KOPT-K1 (cell line): ENCODE results near the gene COL6A3.
"Not testable (repeated sequence)": the region's sequence is repeated elsewhere in the genome, so short reads cannot be mapped to it uniquely, and the experiment has no call there.

Experiments used
- H3K27ac ChIP-seq: fragments of 200-600 bp; sonication (generic); 2 replicates; pipeline ENCODE4 v1.5.1; 2016; ENCODE audit warnings: antibody characterized with exemption, mild to moderate bottlenecking, low read depth, low read length; ENCODE audit not compliant: poor library complexity, severe bottlenecking
- H3K36me3 ChIP-seq: fragments of 200-600 bp; sonication (generic); 2 replicates; pipeline ENCODE4 v1.5.1; 2017; ENCODE audit warnings: antibody characterized with exemption, mild to moderate bottlenecking, low read length, moderate library complexity; ENCODE audit not compliant: insufficient read depth
- H3K9me3 ChIP-seq: fragments of 200-600 bp; sonication (generic); 2 replicates; pipeline ENCODE4 v1.5.1; 2017; ENCODE audit warnings: antibody characterized with exemption, low read length, mild to moderate bottlenecking; ENCODE audit not compliant: insufficient read depth, poor library complexity, severe bottlenecking

The COL6A3 gene

GRCh38 chr2:237359518-237359840, 54.5 kb downstream of the COL6A3 start:
- no peaks in the 10 kb centered on the region for H3K9me3 ChIP-seq
- no peaks in the 10 kb centered on the region for H3K36me3 ChIP-seq
- no peak overlapping the region for H3K27ac ChIP-seq

- H3K9me3 ChIP-seq = no peaks in the 10 kb centered on the region
- H3K36me3 ChIP-seq = no peaks in the 10 kb centered on the region
- no peak overlapping the region for H3K27ac ChIP-seq
These were observed 55.0 kb downstream of the COL6A3 start for GRCh38 chr2:237358721-237359517.

GRCh38 chr2:237355701-237356100, 58.3 kb downstream of the COL6A3 start:
- Histone ChIP-seq H3K9me3 (no peaks in the 10 kb centered on the region), H3K27ac (no peak overlapping the region), H3K36me3 (no peaks in the 10 kb centered on the region)

- Histone ChIP-seq H3K36me3 (no peaks in the 10 kb centered on the region), H3K9me3 (no peaks in the 10 kb centered on the region), H3K27ac (no peak overlapping the region)
These were observed 59.1 kb downstream of the COL6A3 start for GRCh38 chr2:237354892-237355291.

- not testable (repeated sequence) for H3K9me3 ChIP-seq, H3K27ac ChIP-seq, H3K36me3 ChIP-seq
These were observed 59.8 kb downstream of the COL6A3 start for GRCh38 chr2:237354172-237354571.

- Histone ChIP-seq H3K36me3 (no peaks in the 10 kb centered on the region), H3K27ac (no peak overlapping the region), H3K9me3 (no peaks in the 10 kb centered on the region)
These were observed 60.7 kb downstream of the COL6A3 start for GRCh38 chr2:237353215-237353614.

- no peaks in the 10 kb centered on the region for H3K36me3 ChIP-seq
These were observed 61.6 kb downstream of the COL6A3 start for GRCh38 chr2:237352279-237352845.

GRCh38 chr2:237351796-237352195, 62.2 kb downstream of the COL6A3 start:
- H3K27ac ChIP-seq = no peak overlapping the region
- H3K36me3 ChIP-seq = no peaks in the 10 kb centered on the region
- H3K9me3 ChIP-seq = no peaks in the 10 kb centered on the region

More at GRCh38 chr2:237352279-237352845, 61.6 kb downstream of the COL6A3 start:
- H3K27ac ChIP-seq = no peak overlapping the region
- no peaks in the 10 kb centered on the region for H3K9me3 ChIP-seq

- Histone ChIP-seq H3K27ac (no peak overlapping the region), H3K36me3 (no peaks in the 10 kb centered on the region), H3K9me3 (no peaks in the 10 kb centered on the region)
These were observed 62.9 kb downstream of the COL6A3 start for GRCh38 chr2:237351046-237351445.

- no peaks in the 10 kb centered on the region for H3K36me3 ChIP-seq
- no peaks in the 10 kb centered on the region for H3K9me3 ChIP-seq
- no peak overlapping the region for H3K27ac ChIP-seq
These were observed 63.4 kb downstream of the COL6A3 start for GRCh38 chr2:237350597-237350996.

- Histone ChIP-seq H3K27ac (no peak overlapping the region), H3K36me3 (no peaks in the 10 kb centered on the region)
These were observed 63.9 kb downstream of the COL6A3 start for GRCh38 chr2:237350070-237350469.

GRCh38 chr2:237348281-237348865, 65.6 kb downstream of the COL6A3 start:
- Histone ChIP-seq H3K9me3 (no peaks in the 10 kb centered on the region), H3K27ac (no peak overlapping the region), H3K36me3 (no peaks in the 10 kb centered on the region)

More at GRCh38 chr2:237350070-237350469, 63.9 kb downstream of the COL6A3 start:
- H3K9me3 ChIP-seq = no peaks in the 10 kb centered on the region

- Histone ChIP-seq H3K36me3 (no peaks in the 10 kb centered on the region), H3K27ac (no peak overlapping the region), H3K9me3 (no peaks in the 10 kb centered on the region)
These were observed 67.9 kb downstream of the COL6A3 start for GRCh38 chr2:237345891-237346640.

- Histone ChIP-seq H3K27ac (no peak overlapping the region), H3K9me3 (no peaks in the 10 kb centered on the region), H3K36me3 (no peaks in the 10 kb centered on the region)
These were observed 68.6 kb downstream of the COL6A3 start for GRCh38 chr2:237345411-237345810.

GRCh38 chr2:237344942-237345341, 69.0 kb downstream of the COL6A3 start:
- no peaks in the 10 kb centered on the region for H3K36me3 ChIP-seq
- no peak overlapping the region for H3K27ac ChIP-seq
- no peaks in the 10 kb centered on the region for H3K9me3 ChIP-seq
